GM19035 (cell line): ENCODE results near the gene LHFPL2.
A peak's percentile ranks its signal among the peaks of the same experiment; 100 is the strongest.

Source experiments
- ATAC-seq: cut with Tn5 transposase; IDR thresholded peaks from one replicate; pipeline ENCODE4 v1.9.1; 2021; ENCODE audit not compliant: unreplicated experiment

The LHFPL2 gene

GRCh38 chr5:78547183-78547582 lies 101.4 kb downstream of the LHFPL2 start:
- ATAC-seq: no peak

GRCh38 chr5:78546276-78546996 lies 102.1 kb downstream of the LHFPL2 start:
- no peak for ATAC-seq

GRCh38 chr5:78545406-78545805 lies 103.2 kb downstream of the LHFPL2 start:
- no peak for ATAC-seq

- ATAC-seq: peak; percentile 60
Observed at GRCh38 chr5:78544561-78545201, 103.9 kb downstream of the LHFPL2 start.

- ATAC-seq: no peak
Observed at GRCh38 chr5:78543916-78544315, 104.7 kb downstream of the LHFPL2 start.

- ATAC-seq: no peak
Observed at GRCh38 chr5:78543292-78543691, 105.3 kb downstream of the LHFPL2 start.

- no peak for ATAC-seq
Observed at GRCh38 chr5:78542321-78542840, 106.2 kb downstream of the LHFPL2 start.

- no peak for ATAC-seq
Observed at GRCh38 chr5:78541086-78541654, 107.4 kb downstream of the LHFPL2 start.

GRCh38 chr5:78540335-78541085 lies 108.1 kb downstream of the LHFPL2 start:
- no peak for ATAC-seq

GRCh38 chr5:78538240-78538850 lies 110.2 kb downstream of the LHFPL2 start:
- ATAC-seq: no peak

- ATAC-seq: no peak
Observed at GRCh38 chr5:78537821-78538220, 110.8 kb downstream of the LHFPL2 start.

- no peak for ATAC-seq
Observed at GRCh38 chr5:78537411-78537810, 111.2 kb downstream of the LHFPL2 start.

- ATAC-seq: no peak
Observed at GRCh38 chr5:78536661-78537196, 111.8 kb downstream of the LHFPL2 start.

GRCh38 chr5:78534905-78535200 lies 113.7 kb downstream of the LHFPL2 start:
- ATAC-seq: no peak

GRCh38 chr5:78534148-78534904 lies 114.2 kb downstream of the LHFPL2 start:
- no peak for ATAC-seq

GRCh38 chr5:78533356-78533755 lies 115.2 kb downstream of the LHFPL2 start:
- no peak for ATAC-seq

- ATAC-seq: no peak
Observed at GRCh38 chr5:78530342-78531096, 118.1 kb downstream of the LHFPL2 start.

GRCh38 chr5:78527925-78528324 lies 120.6 kb downstream of the LHFPL2 start:
- no peak for ATAC-seq

GRCh38 chr5:78527054-78527859 lies 121.3 kb downstream of the LHFPL2 start:
- no peak for ATAC-seq
